Gastroesophageal sphincter (tissue), 4 donors: ENCODE data around the gene SZT2. TPM values are rescaled to one million over a fixed set of nuclear protein-coding genes. Genes with fewer than 3 reads are reported as not detected.

Experiments
- ATAC-seq: fragments of 150-250 bp; one replicate; pipeline ENCODE4 v1.9.1; 2016; ENCODE audit warnings: mild to moderate bottlenecking, moderate library complexity
- H3K27ac ChIP-seq, 4 donors: fragments of 200-600 bp; sonication (generic) in 3 of 4; 1 replicate in 3 of 4; 2 replicates in 1 of 4; pipeline ENCODE4 v1.5.1; 2016 to 2019
- H3K27me3 ChIP-seq: fragments of 200-600 bp; sonication (generic); one replicate; pipeline ENCODE4 v1.5.1; 2019
- H3K36me3 ChIP-seq, 2 donors: fragments of 200-600 bp; sonication (generic); one replicate each; pipeline ENCODE4 v1.5.1; 2019; ENCODE audit warnings: control low read depth in 1 of 2
- H3K4me1 ChIP-seq, 3 donors: fragments of 200-600 bp; sonication (generic); 1 replicate in 2 of 3; 2 replicates in 1 of 3; pipeline ENCODE4 v1.5.1; 2016 to 2019; ENCODE audit warnings: control low read depth in 2 of 3
- H3K4me3 ChIP-seq, 2 donors: fragments of 200-600 bp; sonication (generic); one replicate each; pipeline ENCODE4 v1.5.1; 2019; ENCODE audit warnings: mild to moderate bottlenecking in 1 of 2, moderate library complexity in 1 of 2
- H3K9me3 ChIP-seq, 3 donors: fragments of 200-600 bp; sonication (generic); one replicate each; pipeline ENCODE4 v1.5.1; 2017 to 2019; ENCODE audit warnings: control low read depth in 2 of 3
- CTCF ChIP-seq, 4 experiments: fragments of 200-600 bp in 2 of 4; fragments of 450-650 bp in 2 of 4; sonication (generic) in 1 of 4; IDR thresholded peaks; one replicate each; pipeline ENCODE4 v1.5.1; 2017 to 2019; ENCODE audit warnings: antibody characterized with exemption in 4 of 4, mild to moderate bottlenecking in 2 of 4, moderate library complexity in 2 of 4
- EP300 ChIP-seq: sonication (generic); formaldehyde crosslinking; IDR thresholded peaks from one replicate; pipeline ENCODE4 v1.6.1; 2017; ENCODE audit warnings: antibody characterized with exemption, mild to moderate bottlenecking
- POLR2A ChIP-seq, 2 donors: fragments of 450-650 bp; IDR thresholded peaks; one replicate each; pipeline ENCODE4 v1.6.1; 2017; ENCODE audit warnings: antibody characterized with exemption in 2 of 2, mild to moderate bottlenecking in 2 of 2, moderate library complexity in 1 of 2
- POLR2AphosphoS5 ChIP-seq: sonication (generic); formaldehyde crosslinking; IDR thresholded peaks from one replicate; pipeline ENCODE4 v1.6.1; 2017; ENCODE audit warnings: antibody characterized with exemption
- WGBS, 2 donors: methylation state at CpG; one replicate each; pipeline ENCODE4 v1.1.5; 2018; ENCODE audit warnings: low coverage in 1 of 2; 5-methylcytosine and 5-hydroxymethylcytosine counted together
- total RNA-seq, 4 donors: library from RNA; depleted of rRNA; stranded (reverse); fragments of >200 nt; gene quantifications; one replicate each; pipeline ENCODE4 v1.1.0, GENCODE V29; 2016

The SZT2 gene
- total RNA-seq, 4 donors from 2014 or later, result 13.1 to 40.0 (median 35.1) TPM

DNA sequence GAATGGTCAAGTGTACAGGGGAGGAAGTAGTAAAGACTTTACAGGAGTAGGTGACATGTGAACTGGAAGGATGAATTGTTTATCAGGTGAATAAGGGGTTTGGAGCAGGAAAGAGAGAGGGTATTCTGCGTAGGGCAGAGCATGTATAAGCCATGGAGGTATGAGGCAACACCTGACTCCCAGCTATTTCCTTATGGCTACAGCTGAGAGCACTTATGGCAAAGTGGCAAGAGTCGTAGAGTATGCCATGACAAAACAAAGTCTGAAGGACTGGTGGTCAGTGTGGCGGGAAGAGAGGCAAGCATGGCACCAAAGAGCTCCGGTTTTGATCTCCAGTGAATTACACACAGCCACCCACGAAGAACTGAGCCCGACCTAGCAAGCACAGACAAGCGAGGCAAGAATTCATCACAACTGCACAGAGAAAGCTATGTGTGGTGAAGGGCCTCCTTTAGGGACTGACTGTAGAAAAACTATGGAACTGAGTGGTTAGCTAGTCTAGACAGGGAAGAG is 12.9 kb upstream of the SZT2 start:
- WGBS, 2 donors, result 88 to 95% methylated on average over 5 to 6 of the region's 7 CpGs
- no peak overlapping the region for H3K4me3 ChIP-seq
- no peak for ATAC-seq
- H3K9me3 ChIP-seq, result no peaks in the 10 kb centered on the region
- peaks cover 0 to 36% of the 10 kb centered on the region in 2 donors for H3K36me3 ChIP-seq
- H3K4me1 ChIP-seq, result peaks cover 0 to 9% (median 0%) of the 10 kb centered on the region in 3 donors
- no peaks in the 10 kb centered on the region for H3K27me3 ChIP-seq
- TF ChIP-seq CTCF (IDR thresholded peaks at IDR 0.05), result no peak
- no peak for TF ChIP-seq POLR2AphosphoS5
- TF ChIP-seq EP300, result no peak
- no peak for TF ChIP-seq POLR2A (IDR thresholded peaks at IDR 0.05)
- H3K27ac ChIP-seq, result no peak overlapping the region

DNA sequence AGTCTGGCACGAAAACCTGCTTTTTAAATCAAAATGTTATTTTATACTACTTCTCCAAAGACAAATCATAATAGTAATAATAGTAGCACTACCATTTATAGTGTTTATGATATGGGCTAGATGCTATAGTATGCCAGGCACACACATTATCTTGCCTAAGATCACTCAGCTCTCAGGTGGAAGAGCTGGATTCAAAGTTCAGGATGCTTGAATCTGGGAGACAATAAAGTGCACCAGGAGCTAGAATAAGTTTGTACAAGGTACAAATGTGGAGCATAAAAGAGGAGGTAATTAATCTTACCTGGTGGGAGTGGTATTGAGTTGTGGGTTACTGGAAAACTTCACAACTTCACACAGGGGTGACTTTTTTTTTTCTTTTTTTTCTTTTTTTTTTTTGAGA is 11.9 kb upstream of the SZT2 start:
- no peak for ATAC-seq
- no peak overlapping the region for H3K4me3 ChIP-seq
- no peak overlapping the region for H3K27ac ChIP-seq
- H3K9me3 ChIP-seq, result no peaks in the 10 kb centered on the region
- H3K27me3 ChIP-seq, result no peaks in the 10 kb centered on the region
- 83 to 93% methylated on average over 1 of the region's 1 CpG for WGBS, 2 donors
- peaks cover 0 to 45% of the 10 kb centered on the region in 2 donors for H3K36me3 ChIP-seq
- TF ChIP-seq POLR2A (IDR thresholded peaks at IDR 0.05) (no peak), EP300 (no peak), POLR2AphosphoS5 (no peak), CTCF (IDR thresholded peaks at IDR 0.05) (no peak)
- H3K4me1 ChIP-seq, result peaks cover 0 to 19% (median 0%) of the 10 kb centered on the region in 3 donors

DNA sequence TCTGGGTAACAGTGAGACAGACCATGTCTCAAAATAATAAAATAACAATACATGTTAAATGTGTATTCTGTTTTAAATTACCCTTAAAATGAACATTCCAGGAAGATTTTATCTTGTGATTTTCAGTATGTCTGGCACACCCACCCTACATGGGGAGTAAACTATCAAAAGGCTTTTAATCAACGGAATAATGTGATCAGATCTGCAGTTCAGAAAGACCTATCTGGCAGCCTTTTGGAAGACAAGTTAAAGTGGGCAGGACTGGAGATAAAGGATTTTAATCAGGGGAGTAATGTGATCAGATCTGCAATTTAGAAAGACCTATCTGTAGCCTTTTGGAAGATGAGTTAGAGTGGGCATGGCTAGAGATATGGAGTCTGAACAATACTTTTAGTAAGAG is 10.2 kb upstream of the SZT2 start:
- 91 to 100% methylated on average over 1 of the region's 1 CpG for WGBS, 2 donors
- no peak for TF ChIP-seq POLR2A (IDR thresholded peaks at IDR 0.05)
- TF ChIP-seq EP300, result no peak
- TF ChIP-seq CTCF (IDR thresholded peaks at IDR 0.05), result no peak
- no peak for TF ChIP-seq POLR2AphosphoS5
- no peaks in the 10 kb centered on the region for H3K27me3 ChIP-seq
- no peak overlapping the region for H3K4me3 ChIP-seq
- peaks cover 0 to 18% (median 0%) of the 10 kb centered on the region in 3 donors for H3K4me1 ChIP-seq
- H3K9me3 ChIP-seq, result no peaks in the 10 kb centered on the region
- no peak overlapping the region for H3K27ac ChIP-seq
- ATAC-seq, result no peak
- peaks cover 0 to 45% of the 10 kb centered on the region in 2 donors for H3K36me3 ChIP-seq

- Histone ChIP-seq H3K27me3 (no peaks in the 10 kb centered on the region), H3K36me3 (peaks cover 0 to 67% of the 10 kb centered on the region in 2 donors), H3K9me3 (no peaks in the 10 kb centered on the region), H3K4me3 (no peak overlapping the region), H3K27ac (peak overlapping the region in 3 of 4 donors; percentile 3 to 29 (median 13)), H3K4me1 (peaks cover 0 to 18% (median 0%) of the 10 kb centered on the region in 3 donors)
- TF ChIP-seq POLR2A (IDR thresholded peaks at IDR 0.05) (no peak), POLR2AphosphoS5 (no peak), CTCF (IDR thresholded peaks at IDR 0.05) (no peak), EP300 (no peak)
- 46 to 100% methylated on average over 1 to 3 of the region's 3 CpGs for WGBS, 2 donors
- ATAC-seq, result peak; percentile 43
Measured at GRCh38 chr1:43381612-43382011, 8.1 kb upstream of the SZT2 start.

DNA sequence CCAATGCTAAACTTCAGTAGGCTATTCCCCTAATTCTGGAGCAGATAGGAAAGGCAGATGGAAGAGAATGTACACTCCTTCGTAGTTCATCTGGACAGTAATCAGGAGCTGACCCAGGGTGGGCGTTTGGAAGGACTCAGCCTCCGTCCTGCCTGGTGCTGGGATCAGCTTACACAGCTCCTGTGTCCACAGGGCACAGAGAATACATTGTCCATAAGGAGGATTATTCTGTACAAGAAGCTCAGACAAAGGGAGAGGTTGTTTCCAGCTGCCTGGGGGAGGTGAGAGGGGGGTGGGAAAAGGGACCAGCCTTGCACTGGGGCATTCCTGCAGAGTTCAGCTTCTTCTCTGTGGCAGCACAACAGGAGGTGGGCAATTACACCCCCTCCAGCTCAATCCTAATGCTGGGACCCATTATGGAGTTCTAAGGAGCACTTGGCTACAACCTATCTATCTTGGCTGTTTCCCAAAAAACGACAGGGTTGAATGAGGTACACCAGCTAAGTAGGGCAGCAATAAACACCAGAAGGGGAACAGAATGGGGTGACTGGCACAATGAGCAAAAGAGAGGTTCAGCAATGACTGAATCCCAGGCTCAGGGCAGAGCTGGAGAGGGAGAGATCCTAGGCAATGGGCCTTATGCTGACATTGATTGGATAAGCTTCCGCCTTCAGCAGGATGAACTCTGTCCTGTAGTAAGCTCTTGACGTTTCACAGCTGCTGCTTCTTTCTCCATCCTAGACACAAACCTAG is 7.5 kb upstream of the SZT2 start:
- WGBS, 2 donors, result 17 to 29% methylated on average over 3 to 4 of the region's 6 CpGs

More for the DNA sequence above, 7.5 kb upstream of the SZT2 start:
- no peak for ATAC-seq
- H3K36me3 ChIP-seq, result peaks cover 0 to 73% of the 10 kb centered on the region in 2 donors
- H3K4me3 ChIP-seq, result no peak overlapping the region
- TF ChIP-seq POLR2A (IDR thresholded peaks at IDR 0.05) (no peak), POLR2AphosphoS5 (no peak), CTCF (IDR thresholded peaks at IDR 0.05) (no peak)
- H3K4me1 ChIP-seq, result peaks cover 0 to 18% (median 0%) of the 10 kb centered on the region in 3 donors
- H3K27ac ChIP-seq, result peak overlapping the region in 2 of 4 donors; percentile 3 to 29
- no peaks in the 10 kb centered on the region for H3K27me3 ChIP-seq
- no peaks in the 10 kb centered on the region for H3K9me3 ChIP-seq
